CD14-positive monocyte (primary cell): ENCODE data around the gene TAAR8. TPM values are rescaled to one million over a fixed set of nuclear protein-coding genes. Genes with fewer than 3 reads are reported as not detected.
"Not testable (repeated sequence)": the region's sequence is repeated elsewhere in the genome, so short reads cannot be mapped to it uniquely, and the experiment has no call there.

Experiments
- DNase-seq, 3 donors: peaks; one replicate each; pipeline ENCODE4 v3.0.0-alpha.2; 2011 to 2022
- H2AFZ ChIP-seq: 2 replicates; pipeline ENCODE4 v1.6.0; 2012; ENCODE audit warnings: mild to moderate bottlenecking, low read depth, low read length, inconsistent platforms; ENCODE audit not compliant: insufficient read depth, poor library complexity, severe bottlenecking
- H3K27ac ChIP-seq, 2 donors: 1 replicate in 1 of 2; 2 replicates in 1 of 2; pipeline ENCODE4 v1.5.1; 2012 to 2013; ENCODE audit warnings: low read length in 2 of 2, control low read depth in 1 of 2, inconsistent platforms in 1 of 2, low read depth in 1 of 2, mild to moderate bottlenecking in 1 of 2
- H3K27me3 ChIP-seq, 2 donors: one replicate each; pipeline versions ENCODE4 v1.6.0 to v1.6.1; 2011 to 2013; ENCODE audit warnings: low read length in 2 of 2; ENCODE audit not compliant: control insufficient read depth in 2 of 2, insufficient read depth in 2 of 2
- H3K36me3 ChIP-seq, 2 donors: replicated peaks in 1 of 2; 1 replicate in 1 of 2; 2 replicates in 1 of 2; pipeline versions ENCODE4 v1.5.1 to v1.6.1; 2012 to 2013; ENCODE audit warnings: low read length in 2 of 2, control low read depth in 1 of 2, inconsistent platforms in 1 of 2, mild to moderate bottlenecking in 1 of 2; ENCODE audit not compliant: insufficient read depth in 2 of 2, control insufficient read depth in 1 of 2
- H3K4me1 ChIP-seq, 2 donors: 1 replicate in 1 of 2; 2 replicates in 1 of 2; pipeline versions ENCODE4 v1.5.1 to v1.6.1; 2012 to 2013; ENCODE audit warnings: low read length in 2 of 2, control low read depth in 1 of 2, inconsistent platforms in 1 of 2, mild to moderate bottlenecking in 1 of 2, moderate library complexity in 1 of 2; ENCODE audit not compliant: insufficient read depth in 2 of 2, control insufficient read depth in 1 of 2
- H3K4me2 ChIP-seq: replicated peaks from 2 replicates; pipeline ENCODE3; 2012; ENCODE audit warnings: low read length, moderate library complexity, mild to moderate bottlenecking; ENCODE audit not compliant: poor library complexity, severe bottlenecking; ENCODE audit errors: extremely low read depth
- H3K4me3 ChIP-seq, 3 experiments: fragments of 200-600 bp in 1 of 3; sonication (generic) in 1 of 3; replicated peaks in 1 of 3; 1 replicate in 2 of 3; 2 replicates in 1 of 3; pipeline ENCODE4 v1.5.1; 2011 to 2013; ENCODE audit warnings: low read length in 3 of 3, mild to moderate bottlenecking in 3 of 3, control low read depth in 2 of 3, low read depth in 2 of 3, inconsistent platforms in 1 of 3, moderate library complexity in 1 of 3
- H3K79me2 ChIP-seq: 2 replicates; pipeline ENCODE4 v1.6.0; 2012; ENCODE audit warnings: mild to moderate bottlenecking, control low read depth, inconsistent platforms, low read length, moderate library complexity; ENCODE audit not compliant: insufficient read depth
- H3K9ac ChIP-seq: 2 replicates; pipeline ENCODE4 v1.6.0; 2017; ENCODE audit warnings: low read length, mild to moderate bottlenecking; ENCODE audit not compliant: insufficient read depth, poor library complexity, severe bottlenecking
- H3K9me3 ChIP-seq, 2 donors: replicated peaks in 1 of 2; 1 replicate in 1 of 2; 2 replicates in 1 of 2; pipeline versions ENCODE4 v1.5.1 to v1.6.1; 2012 to 2013; ENCODE audit warnings: low read length in 2 of 2, control low read depth in 1 of 2; ENCODE audit not compliant: control insufficient read depth in 1 of 2, insufficient read depth in 1 of 2
- H4K20me1 ChIP-seq: 2 replicates; pipeline ENCODE4 v1.6.0; 2012; ENCODE audit warnings: mild to moderate bottlenecking, low read length, control low read depth, moderate library complexity; ENCODE audit not compliant: insufficient read depth
- H3K27ac Mint-ChIP-seq, 7 donors: one replicate each; pipeline ENCODE4 v1.8.0; 2020; ENCODE audit warnings: mild to moderate bottlenecking in 7 of 7, mixed read lengths in 7 of 7, moderate library complexity in 6 of 7, inconsistent platforms in 2 of 7
- H3K27me3 Mint-ChIP-seq, 3 donors: one replicate each; pipeline ENCODE4 v1.8.0; 2021 to 2022; ENCODE audit warnings: low read depth in 3 of 3, mild to moderate bottlenecking in 3 of 3, mixed read lengths in 3 of 3, moderate library complexity in 3 of 3, inconsistent platforms in 1 of 3
- H3K36me3 Mint-ChIP-seq, 2 donors: one replicate each; pipeline ENCODE4 v1.8.0; 2020; ENCODE audit warnings: mixed read lengths in 2 of 2, inconsistent platforms in 1 of 2, mild to moderate bottlenecking in 1 of 2
- H3K4me1 Mint-ChIP-seq: one replicate; pipeline ENCODE4 v1.8.0; 2020; ENCODE audit warnings: mild to moderate bottlenecking, mixed read lengths
- H3K4me3 Mint-ChIP-seq, 2 donors: one replicate each; pipeline ENCODE4 v1.8.0; 2020; ENCODE audit warnings: mild to moderate bottlenecking in 2 of 2, mixed read lengths in 2 of 2, moderate library complexity in 1 of 2
- H3K9me3 Mint-ChIP-seq, 7 donors: one replicate each; pipeline ENCODE4 v1.8.0; 2020 to 2022; ENCODE audit warnings: mixed read lengths in 7 of 7, mild to moderate bottlenecking in 6 of 7, moderate library complexity in 6 of 7, inconsistent platforms in 2 of 7
- WGBS: methylation state at CpG from one replicate; pipeline ENCODE4 v1.1.5; 2013; ENCODE audit warnings: missing lambda C conversion rate; ENCODE audit not compliant: insufficient coverage; 5-methylcytosine and 5-hydroxymethylcytosine counted together
- intact Hi-C, 2 donors: fragments of 100-400 bp; cut with micrococcal nuclease; formaldehyde crosslinking; loops; one replicate each; pipeline versions ENCODE4 v1.15.0 to v1.15.1; 2023
- polyA plus RNA-seq, 3 donors: library from polyadenylated mRNA; depleted of rRNA in 1 of 3; unstranded in 2 of 3; stranded (reverse) in 1 of 3; fragments of 300-500 nt in 2 of 3; fragments of >200 nt in 1 of 3; fragmentation: Illumina TruSeq in 2 of 3; gene quantifications; 1 replicate in 2 of 3; 2 replicates in 1 of 3; pipeline ENCODE4 v1.2.3, GENCODE V29; 2012 to 2021
- TF ChIP-seq, protein P1 (sequence below): fragments of 200-600 bp; IDR thresholded peaks from one replicate; pipeline ENCODE4 v1.8.0; 2022; ENCODE audit warnings: antibody characterized with exemption, mild to moderate bottlenecking

The TAAR8 gene
- polyA plus RNA-seq, 3 donors = not detected

DNA sequence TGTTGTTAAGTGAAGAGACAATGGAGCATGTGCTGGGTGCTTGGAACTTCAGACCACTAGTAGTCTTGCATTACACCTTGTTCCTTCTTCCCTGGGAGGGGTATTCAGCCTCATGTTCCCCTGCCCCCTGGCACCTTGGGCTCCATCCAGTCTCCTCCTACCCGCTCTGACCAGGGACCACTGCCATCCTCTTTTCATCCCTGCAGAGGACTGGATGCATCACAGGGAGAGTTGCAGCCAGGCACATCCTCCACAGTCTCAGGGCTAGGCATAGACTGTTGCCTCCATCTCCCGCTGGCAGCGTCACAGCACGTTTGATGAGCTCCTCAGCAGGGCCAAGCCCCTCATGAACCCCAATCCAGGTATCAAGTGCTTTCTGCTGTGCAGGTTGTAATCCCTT, 1.3 kb upstream of the TAAR8 start:
- Histone ChIP-seq H3K36me3 (no peaks in the 10 kb centered on the region), H3K79me2 (no peaks in the 10 kb centered on the region), H3K27me3 (no peaks in the 10 kb centered on the region), H3K4me2 (no peak overlapping the region), H3K9me3 (no peaks in the 10 kb centered on the region), H3K4me1 (no peaks in the 10 kb centered on the region), H3K4me3 (no peak overlapping the region), H2AFZ (no peak overlapping the region), H3K9ac (no peak overlapping the region), H3K27ac (no peak overlapping the region), H4K20me1 (no peaks in the 10 kb centered on the region)
- no peak for DNase-seq
- TF ChIP-seq, protein P1, sequence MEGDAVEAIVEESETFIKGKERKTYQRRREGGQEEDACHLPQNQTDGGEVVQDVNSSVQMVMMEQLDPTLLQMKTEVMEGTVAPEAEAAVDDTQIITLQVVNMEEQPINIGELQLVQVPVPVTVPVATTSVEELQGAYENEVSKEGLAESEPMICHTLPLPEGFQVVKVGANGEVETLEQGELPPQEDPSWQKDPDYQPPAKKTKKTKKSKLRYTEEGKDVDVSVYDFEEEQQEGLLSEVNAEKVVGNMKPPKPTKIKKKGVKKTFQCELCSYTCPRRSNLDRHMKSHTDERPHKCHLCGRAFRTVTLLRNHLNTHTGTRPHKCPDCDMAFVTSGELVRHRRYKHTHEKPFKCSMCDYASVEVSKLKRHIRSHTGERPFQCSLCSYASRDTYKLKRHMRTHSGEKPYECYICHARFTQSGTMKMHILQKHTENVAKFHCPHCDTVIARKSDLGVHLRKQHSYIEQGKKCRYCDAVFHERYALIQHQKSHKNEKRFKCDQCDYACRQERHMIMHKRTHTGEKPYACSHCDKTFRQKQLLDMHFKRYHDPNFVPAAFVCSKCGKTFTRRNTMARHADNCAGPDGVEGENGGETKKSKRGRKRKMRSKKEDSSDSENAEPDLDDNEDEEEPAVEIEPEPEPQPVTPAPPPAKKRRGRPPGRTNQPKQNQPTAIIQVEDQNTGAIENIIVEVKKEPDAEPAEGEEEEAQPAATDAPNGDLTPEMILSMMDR = no peak
- Mint-ChIP-seq H3K4me1 (no peaks in the 10 kb centered on the region), H3K4me3 (no peak overlapping the region), H3K27ac (no peak overlapping the region), H3K36me3 (no peaks in the 10 kb centered on the region), H3K9me3 (no peaks in the 10 kb centered on the region), H3K27me3 (peaks cover 2 to 7% (median 5%) of the 10 kb centered on the region in 3 donors)
- intact Hi-C loops = no loop called here
- WGBS = 93% methylated on average over 3 of the region's 4 CpGs

DNA sequence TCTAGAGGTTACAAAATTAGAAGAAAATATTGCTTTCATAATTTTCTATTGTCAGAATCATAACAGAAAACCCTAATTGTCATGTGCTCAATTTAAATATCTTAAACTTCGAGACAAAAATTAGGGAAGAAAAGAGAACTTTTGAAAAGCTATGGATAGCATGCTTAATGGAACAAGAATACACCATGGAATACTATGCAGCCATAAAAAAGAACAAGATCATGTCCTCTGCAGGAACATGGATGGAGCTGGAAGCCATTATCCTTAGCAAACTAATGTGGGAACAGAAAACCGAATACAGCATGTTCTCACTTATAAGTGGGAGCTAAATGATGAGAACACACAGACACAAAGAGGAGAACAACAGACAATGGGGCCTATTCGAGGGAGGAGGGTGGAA, 7.6 kb downstream of the TAAR8 start:
- H3K79me2 ChIP-seq, H3K4me2 ChIP-seq, H3K27me3 Mint-ChIP-seq, H3K9me3 ChIP-seq, H3K4me1 Mint-ChIP-seq, H4K20me1 ChIP-seq, H3K36me3 Mint-ChIP-seq, H3K4me3 ChIP-seq, H3K27me3 ChIP-seq, H3K9ac ChIP-seq, intact Hi-C loops, H3K27ac Mint-ChIP-seq, H3K4me3 Mint-ChIP-seq, H3K36me3 ChIP-seq, DNase-seq, H3K9me3 Mint-ChIP-seq, H2AFZ ChIP-seq, H3K4me1 ChIP-seq, H3K27ac ChIP-seq: not testable (repeated sequence)
- WGBS = no CpG with 5 or more reads among the region's 3 CpGs
